HG02885 (cell line): ENCODE data around the gene CRTC1.
A peak's percentile ranks its signal among the peaks of the same experiment; 100 is the strongest.

Source experiments
- ATAC-seq: cut with Tn5 transposase; IDR thresholded peaks from one replicate; pipeline ENCODE4 v1.9.1; 2021; ENCODE audit warnings: mild to moderate bottlenecking; ENCODE audit not compliant: unreplicated experiment, poor library complexity

The CRTC1 gene

GRCh38 chr19:18683109-18683957 is at the start of gene CRTC1:
CRTC1 (plus strand) TSS chr19:18683680; CDS start chr19:18683703, 23 bp downstream.
- peak; percentile 86 for ATAC-seq

- no peak for ATAC-seq
These were observed 48.7 kb upstream of the CRTC1 start for GRCh38 chr19:18634612-18635297.

GRCh38 chr19:18635831-18636182 is 47.7 kb upstream of the CRTC1 start:
- no peak for ATAC-seq

DNA sequence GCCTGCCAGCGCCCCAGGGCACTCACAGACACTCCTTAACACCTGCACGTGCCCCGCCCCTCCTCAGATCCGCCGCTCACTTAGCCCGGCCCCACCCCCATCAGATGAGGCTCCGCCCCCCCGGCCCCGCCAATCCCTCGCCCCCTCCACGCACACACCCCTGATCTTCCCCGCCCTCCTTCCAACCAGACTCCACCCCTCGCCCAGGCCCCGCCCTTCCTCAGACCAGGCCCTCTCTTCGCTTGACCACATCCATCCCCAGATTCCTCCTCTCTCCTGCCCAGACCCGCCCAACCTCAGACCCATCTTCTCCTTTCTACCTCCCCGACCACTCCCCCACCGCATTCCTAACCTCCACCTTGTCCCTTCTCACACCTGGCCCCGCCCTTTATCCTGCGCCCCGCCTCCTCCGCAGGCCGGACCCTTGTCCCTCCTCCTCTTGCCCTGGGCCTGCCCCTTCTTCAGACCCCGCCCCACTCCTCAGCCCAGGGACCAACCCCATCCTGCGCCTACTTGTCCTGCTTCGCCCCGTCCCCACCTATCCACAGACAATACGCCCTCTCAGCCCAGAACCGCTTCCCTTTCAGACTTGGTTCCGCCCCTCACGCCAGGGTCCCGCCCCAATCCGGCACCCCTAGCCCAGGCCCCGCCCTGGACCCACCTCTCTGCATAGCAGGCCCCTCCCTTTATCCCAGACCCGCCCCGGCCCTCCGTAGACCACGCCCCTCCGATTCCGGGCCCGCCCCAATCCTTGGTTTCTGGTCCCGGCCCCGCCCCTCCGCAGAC is 47.1 kb upstream of the CRTC1 start:
- peak; percentile 88 for ATAC-seq

DNA sequence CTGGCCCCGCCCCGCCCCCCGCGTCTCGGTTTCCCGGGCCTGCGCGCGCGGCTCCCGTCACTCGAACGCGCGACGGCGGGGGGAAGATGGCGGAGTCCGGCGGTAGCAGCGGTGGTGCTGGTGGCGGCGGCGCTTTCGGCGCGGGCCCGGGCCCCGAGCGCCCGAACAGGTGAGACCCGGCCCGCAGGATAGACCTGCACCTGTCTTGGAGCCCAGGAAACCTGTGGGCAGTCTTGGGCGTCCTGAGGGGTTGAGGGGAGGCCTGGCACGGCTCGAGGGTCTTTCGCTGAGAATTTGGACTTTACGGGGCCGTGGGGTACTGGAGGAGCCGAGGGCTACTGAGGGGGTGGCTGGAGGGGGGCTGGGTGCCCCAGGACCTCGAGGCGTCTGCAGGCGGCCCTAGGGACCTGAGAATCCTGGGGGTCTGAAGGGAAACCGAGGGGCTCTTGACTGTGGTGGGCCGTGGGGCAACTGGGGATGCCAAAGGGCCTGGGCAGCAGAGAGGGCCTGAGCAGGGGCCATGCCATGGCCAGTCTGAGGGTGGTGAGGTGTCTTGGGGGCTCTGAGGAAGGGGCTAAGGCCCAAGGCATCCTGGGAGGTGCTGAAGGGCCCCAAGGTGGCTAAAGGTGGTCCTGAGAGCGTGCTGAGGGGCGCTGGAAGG is 46.4 kb upstream of the CRTC1 start, which contains the start of gene KLHL26:
KLHL26 (plus strand) TSS at position 60 of the 661 bp plus-strand sequence; CDS start at position 87, 27 bp downstream.
- ATAC-seq = no peak

DNA sequence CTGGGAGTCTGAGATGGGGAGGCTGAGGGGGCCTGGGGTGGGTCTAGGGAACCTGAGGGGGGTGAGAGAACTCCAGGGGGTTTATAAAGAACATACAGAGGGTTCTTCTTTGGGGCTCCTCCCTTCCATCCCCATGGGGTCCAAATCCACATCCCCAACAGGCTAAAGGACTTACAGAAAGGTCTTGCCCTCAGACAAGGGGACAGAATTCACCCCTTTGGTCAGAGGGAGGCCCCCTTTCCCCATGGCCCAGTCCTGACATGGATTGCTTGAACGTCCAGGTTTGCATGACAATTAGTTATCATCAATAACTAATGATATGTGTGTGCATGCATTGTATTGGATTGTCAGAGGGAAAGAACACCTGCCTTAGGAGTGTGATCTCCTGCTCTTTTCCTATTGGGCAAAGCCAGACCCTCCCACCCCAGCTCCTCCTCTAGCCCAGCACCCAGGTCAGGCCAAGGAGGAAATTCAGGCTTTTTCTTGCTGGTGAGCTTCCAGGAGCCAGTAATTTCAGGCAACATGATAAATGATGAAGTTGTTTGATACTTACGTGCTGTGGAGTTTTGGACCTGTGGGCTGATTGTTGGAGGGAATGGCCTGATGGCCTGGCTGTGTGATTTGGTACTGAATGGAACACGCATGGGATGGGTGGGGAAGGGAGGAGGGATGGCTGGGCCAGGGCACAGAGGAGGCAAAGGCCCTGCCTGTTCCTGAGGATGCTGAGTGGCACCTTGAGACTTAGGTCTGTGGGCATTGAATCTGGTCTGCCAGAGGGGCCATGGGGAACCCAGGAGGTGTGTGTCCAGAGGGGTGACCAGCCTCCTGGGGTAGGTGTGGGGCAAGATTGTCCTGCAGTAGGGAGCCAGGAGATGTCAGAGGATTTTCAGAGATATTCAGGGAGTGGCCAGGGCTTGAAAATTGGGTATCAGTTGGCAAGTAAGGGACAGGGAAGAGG is 45.5 kb upstream of the CRTC1 start:
- no peak for ATAC-seq

DNA sequence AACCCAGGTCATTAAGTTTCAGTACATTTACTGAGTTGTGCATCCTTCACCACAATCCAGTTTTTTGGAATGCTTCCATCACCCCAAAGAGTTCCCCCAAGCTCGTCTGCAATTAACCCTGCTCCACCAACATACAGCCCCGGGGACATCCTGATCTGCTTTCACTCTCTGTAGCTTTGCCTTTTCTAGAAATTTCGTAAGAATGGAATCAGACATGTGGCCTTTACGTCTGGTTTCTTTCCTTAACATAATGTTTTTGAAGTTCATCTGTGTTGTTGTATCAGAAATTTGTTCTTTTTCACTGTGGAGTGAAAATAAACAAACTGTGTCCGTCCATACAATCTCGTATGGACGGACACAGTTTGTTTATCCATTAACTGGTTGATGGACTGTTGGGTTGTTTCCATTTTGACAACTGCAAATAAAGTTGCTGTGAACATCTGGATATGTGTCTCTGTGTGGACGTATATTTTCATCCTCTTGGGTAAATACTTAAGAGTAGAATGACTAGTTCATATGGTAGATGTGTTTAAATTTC is 43.7 kb upstream of the CRTC1 start:
- no peak for ATAC-seq

- ATAC-seq = no peak
These were observed 39.1 kb upstream of the CRTC1 start for GRCh38 chr19:18644196-18645034.

GRCh38 chr19:18645035-18645511 is 38.4 kb upstream of the CRTC1 start:
- no peak for ATAC-seq

GRCh38 chr19:18646535-18647370 is 36.7 kb upstream of the CRTC1 start:
- ATAC-seq = no peak

DNA sequence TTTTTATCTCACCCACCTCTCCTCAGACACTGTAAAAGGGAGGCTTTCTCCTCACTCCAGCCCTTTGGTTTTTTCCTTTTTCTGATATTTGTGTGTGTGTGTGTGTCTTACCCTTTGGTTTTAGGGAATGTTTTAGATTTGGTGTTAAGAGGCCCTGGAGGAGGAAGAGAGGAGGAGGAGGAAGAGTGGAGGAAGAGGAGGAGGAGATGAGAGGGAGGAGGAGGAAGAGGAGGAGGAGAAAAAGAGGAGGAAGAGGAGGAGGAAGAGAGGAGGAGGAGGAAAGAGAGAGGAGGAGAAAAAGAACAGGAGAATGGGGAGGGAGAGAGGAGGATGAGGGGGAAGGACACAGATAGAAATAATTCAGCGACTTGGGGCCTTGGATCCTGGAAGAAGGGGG is 36.1 kb upstream of the CRTC1 start:
- no peak for ATAC-seq

DNA sequence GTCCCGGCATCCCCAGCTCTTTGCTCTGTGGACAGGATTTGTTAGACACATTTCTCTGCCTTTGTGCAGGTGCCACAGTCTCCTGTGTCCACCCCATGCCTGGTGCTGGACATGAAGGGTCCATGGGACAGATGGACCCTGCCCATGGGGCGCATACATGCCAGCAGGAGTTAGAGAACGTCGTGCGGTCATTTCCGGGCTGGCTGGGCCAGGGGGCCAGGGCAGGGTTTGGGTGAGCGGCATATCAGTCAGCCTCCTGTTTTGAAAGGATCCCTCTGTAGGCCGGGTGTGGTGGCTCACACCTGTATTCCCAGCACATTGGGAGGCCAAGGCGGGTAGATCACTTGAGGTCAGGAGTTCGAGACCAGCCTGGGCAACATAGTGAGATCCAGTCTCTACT is 35.7 kb upstream of the CRTC1 start:
- ATAC-seq = no peak

- no peak for ATAC-seq
These were observed 34.5 kb upstream of the CRTC1 start for GRCh38 chr19:18648973-18649315.

DNA sequence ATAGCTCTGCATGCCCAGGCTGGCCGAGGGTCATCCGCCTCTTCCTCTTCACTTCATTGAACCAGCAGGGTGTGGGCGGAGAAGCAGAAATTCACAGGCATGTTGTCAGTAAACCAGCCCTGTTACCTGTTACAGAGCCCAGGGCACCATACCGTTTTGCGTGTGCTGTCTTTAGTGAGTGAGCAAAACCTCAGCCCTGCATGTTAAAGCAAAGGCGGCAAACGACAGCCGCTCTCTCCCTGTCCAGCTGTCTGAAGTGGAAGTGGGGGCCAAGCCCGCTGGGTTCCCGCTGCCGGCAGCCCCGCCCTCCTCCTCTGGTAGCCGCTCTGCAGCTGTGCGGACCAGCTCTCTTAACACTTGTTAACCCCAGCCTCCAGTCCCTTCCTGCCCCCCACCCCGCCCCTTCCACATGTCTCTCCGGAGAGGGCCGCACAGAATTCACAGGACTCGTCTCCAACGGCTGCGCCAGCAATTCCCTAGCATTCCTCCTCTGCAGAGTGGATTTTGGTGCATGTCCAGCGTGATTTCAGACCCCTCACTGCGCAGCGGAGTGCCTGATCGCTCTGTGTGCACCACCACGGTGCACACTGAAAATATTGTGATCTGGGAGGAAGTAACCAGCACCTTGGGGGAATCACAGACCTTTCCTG is 34.0 kb upstream of the CRTC1 start:
- no peak for ATAC-seq

DNA sequence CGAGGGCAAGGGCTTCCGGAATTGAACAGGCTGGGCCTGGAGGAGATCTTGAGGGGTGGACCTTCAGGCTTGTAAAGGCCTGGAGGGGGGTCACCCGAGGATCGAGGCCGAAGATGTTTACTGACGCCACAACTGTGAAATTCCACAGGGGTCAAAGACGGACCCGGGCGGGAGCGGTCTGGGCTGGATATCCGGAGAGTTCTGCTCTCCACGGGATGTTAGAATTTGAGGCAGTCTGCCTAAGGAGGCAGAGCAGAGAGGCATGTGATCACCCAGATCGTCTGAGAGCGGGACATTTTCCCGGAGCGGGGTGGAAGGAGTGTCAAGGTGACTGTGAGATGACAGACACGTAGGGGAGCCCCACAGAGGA is 33.5 kb upstream of the CRTC1 start:
- ATAC-seq = no peak

DNA sequence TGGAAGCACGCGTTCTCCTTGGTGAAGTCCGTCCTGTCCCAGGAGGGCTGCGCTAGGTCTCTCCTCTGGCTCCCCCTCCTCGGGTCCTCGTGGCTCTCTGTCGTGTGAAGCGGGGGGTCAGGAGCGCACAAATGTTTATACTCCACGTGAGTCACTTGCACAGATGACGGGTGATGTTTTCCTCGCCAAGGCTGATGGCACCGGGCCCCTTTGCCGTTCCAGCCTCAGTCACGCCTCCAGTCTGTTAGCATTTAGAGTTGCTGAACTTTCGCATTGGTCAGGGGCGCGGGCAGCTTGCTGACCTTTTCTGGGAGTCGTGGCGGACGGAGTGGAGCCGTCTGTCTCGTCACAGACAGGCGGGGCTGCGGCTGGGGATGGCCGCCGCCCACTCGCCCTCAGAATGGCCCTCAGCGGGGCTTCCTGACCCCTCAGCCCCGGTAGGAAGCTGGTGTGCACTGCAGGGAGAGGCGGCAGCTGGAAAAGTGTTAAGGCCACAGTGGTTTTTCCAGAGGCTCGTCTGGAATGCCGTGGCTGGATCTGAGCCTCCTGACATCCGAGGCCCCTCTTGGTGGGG is 32.9 kb upstream of the CRTC1 start:
- no peak for ATAC-seq
